Naive thymus-derived CD4-positive, alpha-beta T cell (primary cell): ENCODE measurements around the gene MAGEB17. TPM values are rescaled to one million over a fixed set of nuclear protein-coding genes. Genes with fewer than 3 reads are reported as not detected.

Experiments used
- ATAC-seq: fragments of 150-1000 bp; cut with Tn5 transposase; 2 replicates; pipeline ENCODE4 v1.10.0; 2021; ENCODE audit warnings: mild to moderate bottlenecking, moderate library complexity
- CTCF ChIA-PET: fragments of 350-600 bp; sonication (Branson Sonifier 250); formaldehyde crosslinking; loops from one replicate; lab custom pipeline; 2021; ENCODE audit warnings: antibody characterized with exemption; lab: Charles Lee
- POLR2A ChIA-PET: fragments of 350-600 bp; sonication (Branson Sonifier 250); formaldehyde crosslinking; loops from one replicate; lab custom pipeline; 2021; ENCODE audit warnings: antibody characterized with exemption, inconsistent platforms; lab: Charles Lee
- DNase-seq, 9 donors: peaks; one replicate each; pipeline versions ENCODE4 v3.0.0 to v3.0.0-alpha.2; 2020 to 2022; ENCODE audit warnings: mixed read lengths in 1 of 9
- H3K27ac ChIP-seq: one replicate; pipeline ENCODE4 v1.7.0; 2013; ENCODE audit warnings: mild to moderate bottlenecking, low read depth, low read length, moderate library complexity
- H3K27me3 ChIP-seq, 2 donors: one replicate each; pipeline ENCODE4 v1.7.0; 2013; ENCODE audit warnings: low read length in 2 of 2, mild to moderate bottlenecking in 2 of 2, moderate library complexity in 2 of 2; ENCODE audit not compliant: control insufficient read depth in 2 of 2, insufficient read depth in 2 of 2
- H3K36me3 ChIP-seq, 3 experiments: 1 replicate in 2 of 3; 2 replicates in 1 of 3; pipeline ENCODE4 v1.7.0; 2013; ENCODE audit warnings: low read length in 3 of 3, mild to moderate bottlenecking in 3 of 3, moderate library complexity in 1 of 3; ENCODE audit not compliant: insufficient read depth in 3 of 3, control insufficient read depth in 2 of 3
- H3K4me1 ChIP-seq, 2 donors: one replicate each; pipeline ENCODE4 v1.7.0; 2013; ENCODE audit warnings: low read length in 2 of 2, mild to moderate bottlenecking in 2 of 2, moderate library complexity in 1 of 2; ENCODE audit not compliant: control insufficient read depth in 2 of 2, insufficient read depth in 2 of 2
- H3K4me3 ChIP-seq: 2 replicates; pipeline ENCODE4 v1.7.0; 2013; ENCODE audit warnings: mild to moderate bottlenecking, low read length
- H3K9me3 ChIP-seq, 3 experiments: 1 replicate in 2 of 3; 2 replicates in 1 of 3; pipeline ENCODE4 v1.7.0; 2013; ENCODE audit warnings: low read length in 3 of 3; ENCODE audit not compliant: control insufficient read depth in 2 of 3
- H3K27ac Mint-ChIP-seq, 9 donors: one replicate each; pipeline ENCODE4 v1.8.0; 2020 to 2022; ENCODE audit warnings: mixed read lengths in 9 of 9, mild to moderate bottlenecking in 8 of 9, moderate library complexity in 5 of 9, inconsistent platforms in 2 of 9
- H3K27me3 Mint-ChIP-seq, 5 donors: one replicate each; pipeline ENCODE4 v1.8.0; 2021 to 2022; ENCODE audit warnings: mixed read lengths in 5 of 5, mild to moderate bottlenecking in 1 of 5
- H3K36me3 Mint-ChIP-seq, 5 donors: one replicate each; pipeline ENCODE4 v1.8.0; 2020 to 2022; ENCODE audit warnings: mixed read lengths in 5 of 5, mild to moderate bottlenecking in 3 of 5, inconsistent platforms in 1 of 5
- H3K4me1 Mint-ChIP-seq, 7 donors: one replicate each; pipeline ENCODE4 v1.8.0; 2020 to 2022; ENCODE audit warnings: mixed read lengths in 7 of 7, mild to moderate bottlenecking in 3 of 7, inconsistent platforms in 1 of 7
- H3K4me3 Mint-ChIP-seq, 10 donors: one replicate each; pipeline ENCODE4 v1.8.0; 2020 to 2022; ENCODE audit warnings: mild to moderate bottlenecking in 10 of 10, mixed read lengths in 10 of 10, moderate library complexity in 6 of 10, inconsistent platforms in 2 of 10
- H3K9me3 Mint-ChIP-seq, 11 donors: one replicate each; pipeline ENCODE4 v1.8.0; 2020 to 2022; ENCODE audit warnings: mixed read lengths in 11 of 11, mild to moderate bottlenecking in 4 of 11, inconsistent platforms in 1 of 11, moderate library complexity in 1 of 11
- intact Hi-C, 2 donors: fragments of 100-400 bp; cut with micrococcal nuclease; formaldehyde crosslinking; loops; one replicate each; pipeline ENCODE4 v1.15.1; 2023
- polyA plus RNA-seq, 2 donors: library from polyadenylated mRNA; unstranded; fragments of 300-500 nt; fragmentation: Illumina TruSeq; gene quantifications; one replicate each; pipeline ENCODE4 v1.2.3, GENCODE V29; 2021
- total RNA-seq, 6 experiments: library from RNA in 5 of 6; stranded (reverse) in 5 of 6; gene quantifications; 1 replicate in 5 of 6; 2 replicates in 1 of 6; pipeline ENCODE4 v1.2.3 and lab custom pipeline; 2021 to 2026

The MAGEB17 gene
- total and polyA plus RNA-seq, 7 experiments from 2014 or later: not detected

DNA sequence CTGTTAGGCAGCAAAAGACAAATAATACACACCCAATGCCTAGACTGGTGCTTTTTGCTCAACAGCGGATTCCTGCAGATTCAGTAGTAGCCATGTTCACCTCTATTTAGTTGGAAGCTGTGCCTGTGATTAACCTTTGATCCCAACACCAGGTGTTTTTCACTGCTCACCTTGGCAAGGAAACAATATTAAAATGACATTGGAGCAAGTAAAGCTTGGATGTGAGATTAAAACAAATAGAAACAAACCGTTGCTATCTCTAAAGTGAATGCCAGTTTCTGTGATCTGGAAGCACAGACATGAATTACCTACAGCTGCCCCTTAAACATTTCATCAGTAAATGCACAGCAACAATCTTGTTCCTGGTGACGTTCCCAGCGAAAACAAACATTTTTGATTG, 35.7 kb downstream of the MAGEB17 start:
- Mint-ChIP-seq H3K4me1 (peaks cover 0 to 2% (median 0%) of the 10 kb centered on the region in 7 donors), H3K4me3 (no peak overlapping the region), H3K27me3 (peaks cover 0 to 7% (median 0%) of the 10 kb centered on the region in 5 donors), H3K36me3 (no peaks in the 10 kb centered on the region), H3K27ac (no peak overlapping the region), H3K9me3 (peaks cover 0 to 5% (median 0%) of the 10 kb centered on the region in 11 donors)
- POLR2A ChIA-PET: no interaction called here
- DNase-seq: no peak
- Histone ChIP-seq H3K36me3 (no peaks in the 10 kb centered on the region), H3K27me3 (no peaks in the 10 kb centered on the region), H3K9me3 (no peaks in the 10 kb centered on the region), H3K4me1 (no peaks in the 10 kb centered on the region), H3K4me3 (no peak overlapping the region), H3K27ac (no peak overlapping the region)
- no peak for ATAC-seq
- CTCF ChIA-PET: no interaction called here
- intact Hi-C loops: no loop called here

DNA sequence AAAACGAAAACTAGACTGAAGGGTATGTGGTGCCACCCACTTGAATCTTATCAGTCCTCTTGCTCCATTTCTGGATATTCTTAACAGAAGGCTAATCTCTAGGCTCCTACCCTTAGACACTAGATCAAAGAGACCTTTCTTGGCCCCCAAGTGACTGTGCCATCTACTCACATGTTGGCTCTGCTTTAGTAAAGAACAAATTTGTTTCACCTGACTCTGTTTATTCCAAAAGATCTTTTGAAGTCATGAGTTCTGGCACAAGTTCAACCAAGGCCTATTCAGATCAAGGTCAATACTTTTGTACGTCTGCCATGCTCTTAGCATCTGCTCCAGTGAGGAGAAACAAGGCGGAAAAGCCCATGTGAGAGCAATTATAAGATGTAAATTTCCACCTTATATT, 37.3 kb downstream of the MAGEB17 start:
- DNase-seq (no peak), ATAC-seq (no peak)
- no peaks in the 10 kb centered on the region for H3K4me1 ChIP-seq
- H3K4me3 ChIP-seq: no peak overlapping the region
- no peaks in the 10 kb centered on the region for H3K27me3 ChIP-seq
- POLR2A ChIA-PET: no interaction called here
- peaks cover 0 to 5% (median 0%) of the 10 kb centered on the region in 11 donors for H3K9me3 Mint-ChIP-seq
- CTCF ChIA-PET: no interaction called here
- H3K27ac Mint-ChIP-seq: no peak overlapping the region
- no peak overlapping the region for H3K27ac ChIP-seq
- peaks cover 0 to 7% (median 0%) of the 10 kb centered on the region in 5 donors for H3K27me3 Mint-ChIP-seq
- H3K4me3 Mint-ChIP-seq: no peak overlapping the region
- intact Hi-C loops: no loop called here
- peaks cover 0 to 2% (median 0%) of the 10 kb centered on the region in 7 donors for H3K4me1 Mint-ChIP-seq
- H3K36me3 ChIP-seq: no peaks in the 10 kb centered on the region
- no peaks in the 10 kb centered on the region for H3K9me3 ChIP-seq
- no peaks in the 10 kb centered on the region for H3K36me3 Mint-ChIP-seq

DNA sequence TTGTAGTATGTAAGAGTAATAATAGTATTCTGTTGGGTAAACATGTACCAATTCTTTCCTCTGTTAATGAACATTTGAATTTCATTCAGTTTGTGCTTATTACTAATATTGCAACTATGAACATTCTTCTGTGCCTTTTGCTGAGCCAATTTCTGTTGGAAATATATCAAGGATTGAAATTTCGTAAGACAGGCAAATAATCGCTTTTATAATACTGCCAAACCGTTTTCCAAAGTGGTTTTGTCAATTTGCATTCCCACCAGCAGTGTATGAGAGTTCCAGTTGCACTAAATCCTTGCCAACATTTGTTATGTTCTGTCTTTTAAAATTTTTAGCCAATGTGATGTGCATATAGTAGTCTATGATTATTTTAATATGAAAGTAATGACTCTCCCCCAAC, 38.6 kb downstream of the MAGEB17 start:
- DNase-seq: no peak
- Histone ChIP-seq H3K36me3 (no peaks in the 10 kb centered on the region), H3K27me3 (no peaks in the 10 kb centered on the region), H3K27ac (no peak overlapping the region), H3K9me3 (no peaks in the 10 kb centered on the region), H3K4me3 (no peak overlapping the region), H3K4me1 (no peaks in the 10 kb centered on the region)
- intact Hi-C loops: no loop called here
- POLR2A ChIA-PET: no interaction called here
- H3K4me3 Mint-ChIP-seq: no peak overlapping the region
- ATAC-seq: no peak
- H3K4me1 Mint-ChIP-seq: peaks cover 0 to 2% (median 0%) of the 10 kb centered on the region in 7 donors
- H3K27ac Mint-ChIP-seq: no peak overlapping the region
- peaks cover 0 to 5% (median 0%) of the 10 kb centered on the region in 11 donors for H3K9me3 Mint-ChIP-seq
- H3K36me3 Mint-ChIP-seq: no peaks in the 10 kb centered on the region
- H3K27me3 Mint-ChIP-seq: peaks cover 0 to 7% (median 0%) of the 10 kb centered on the region in 5 donors
- CTCF ChIA-PET: no interaction called here

DNA sequence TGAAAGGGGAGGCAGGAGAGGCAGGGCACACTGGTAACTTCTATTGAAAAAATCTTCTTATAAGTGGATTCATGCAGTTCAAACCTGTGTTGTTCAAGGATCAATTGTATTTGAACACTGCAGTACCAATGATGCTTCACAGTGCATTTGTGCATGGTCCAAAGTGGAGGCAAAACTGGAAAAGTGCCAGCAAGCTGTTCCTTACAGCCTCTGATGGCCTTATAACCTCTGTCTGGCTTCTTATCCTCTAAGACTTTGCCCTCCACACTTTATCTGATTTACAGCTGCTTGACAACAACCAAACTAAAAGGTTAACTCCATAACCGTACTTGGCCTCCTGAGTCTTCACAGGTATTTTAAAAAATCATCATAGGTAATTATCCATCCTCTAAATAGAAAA, 40.4 kb downstream of the MAGEB17 start:
- CTCF ChIA-PET: no interaction called here

DNA sequence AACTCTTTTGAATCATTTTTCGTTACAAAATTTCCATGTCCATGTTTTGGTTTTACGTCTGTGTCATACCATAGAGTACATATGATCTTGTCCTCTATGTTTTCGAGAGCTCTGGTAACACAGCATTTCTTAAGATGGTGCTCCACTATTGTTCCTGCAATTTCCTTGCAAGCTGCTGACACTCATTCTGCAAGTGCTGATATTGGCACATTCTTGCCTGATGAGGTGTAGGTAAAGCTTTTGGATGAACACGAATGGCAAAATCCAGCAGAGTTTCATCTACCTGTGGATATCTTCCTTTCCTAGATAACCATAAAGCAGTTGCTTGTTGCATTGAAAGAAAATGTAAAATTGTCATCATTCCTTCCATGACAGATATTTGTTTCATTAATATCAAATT, 41.3 kb downstream of the MAGEB17 start:
- H3K4me3 ChIP-seq: no peak overlapping the region
- Mint-ChIP-seq H3K9me3 (peaks cover 0 to 5% (median 0%) of the 10 kb centered on the region in 11 donors), H3K27ac (no peak overlapping the region), H3K4me3 (no peak overlapping the region), H3K4me1 (peaks cover 0 to 2% (median 0%) of the 10 kb centered on the region in 7 donors), H3K27me3 (peaks cover 0 to 3% (median 0%) of the 10 kb centered on the region in 5 donors), H3K36me3 (no peaks in the 10 kb centered on the region)
- no peaks in the 10 kb centered on the region for H3K36me3 ChIP-seq
- H3K4me1 ChIP-seq: no peaks in the 10 kb centered on the region
- intact Hi-C loops: no loop called here
- DNase-seq (no peak), ATAC-seq (no peak)
- ChIA-PET POLR2A (no interaction called here), CTCF (interaction anchor here (0.7 kb wide), 1 partner anchor 1692 kb away, joined by 3 read pairs; no protein-coding TSS in a partner anchor)
- H3K9me3 ChIP-seq: no peaks in the 10 kb centered on the region
- H3K27me3 ChIP-seq: no peaks in the 10 kb centered on the region
- H3K27ac ChIP-seq: no peak overlapping the region

More for the DNA sequence above, 40.4 kb downstream of the MAGEB17 start:
- POLR2A ChIA-PET: no interaction called here
- Mint-ChIP-seq H3K4me1 (peaks cover 0 to 2% (median 0%) of the 10 kb centered on the region in 7 donors), H3K4me3 (no peak overlapping the region), H3K36me3 (no peaks in the 10 kb centered on the region), H3K27ac (no peak overlapping the region), H3K9me3 (peaks cover 0 to 5% (median 0%) of the 10 kb centered on the region in 11 donors), H3K27me3 (peaks cover 0 to 3% (median 0%) of the 10 kb centered on the region in 5 donors)
- Histone ChIP-seq H3K36me3 (no peaks in the 10 kb centered on the region), H3K4me1 (no peaks in the 10 kb centered on the region), H3K27me3 (no peaks in the 10 kb centered on the region), H3K9me3 (no peaks in the 10 kb centered on the region), H3K27ac (no peak overlapping the region), H3K4me3 (no peak overlapping the region)
- no peak for ATAC-seq
- no peak for DNase-seq
- intact Hi-C loops: no loop called here

DNA sequence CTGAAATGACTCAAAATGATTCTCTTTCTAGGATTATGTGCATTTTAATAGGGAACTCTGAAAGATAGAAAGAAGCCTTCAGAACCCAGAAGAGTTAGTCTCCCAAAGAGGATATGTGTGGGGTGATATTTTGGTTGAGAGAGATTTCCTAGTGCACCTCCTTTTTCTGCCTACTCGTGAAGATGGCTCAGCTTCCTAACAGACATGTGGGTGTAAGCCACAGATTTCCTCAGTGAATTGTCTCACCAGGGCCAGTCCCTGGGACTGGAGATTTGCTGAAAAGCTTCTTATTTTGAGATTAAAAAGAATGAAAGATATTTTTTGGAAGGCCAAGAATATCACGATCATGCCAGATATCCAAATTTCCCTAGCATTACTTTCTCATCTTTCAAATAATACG, 42.8 kb downstream of the MAGEB17 start:
- CTCF ChIA-PET: no interaction called here

DNA sequence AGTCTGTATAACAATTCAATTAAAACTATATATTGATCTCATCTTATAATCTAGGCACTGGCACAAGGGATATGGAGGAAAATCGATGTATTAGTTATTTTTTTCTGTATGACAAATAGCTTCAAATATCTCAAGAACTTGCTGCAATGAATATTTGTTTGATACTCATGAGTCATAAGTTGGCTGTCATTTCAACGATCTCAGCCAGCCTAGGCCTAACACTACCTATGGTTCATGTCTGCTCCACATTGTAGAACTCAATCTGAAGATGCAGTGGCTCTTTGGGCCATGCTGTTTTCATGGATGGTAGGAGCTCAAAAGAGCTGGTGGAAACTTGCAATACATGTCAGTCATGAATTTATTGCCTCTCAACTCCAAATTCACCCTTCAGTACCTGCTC, 44.7 kb downstream of the MAGEB17 start:
- DNase-seq: no peak
- intact Hi-C loops: loop anchor here in 1 of 2 donors (2.0 kb wide), 1 partner anchor 451 kb away; no protein-coding TSS in a partner anchor
- no peak overlapping the region for H3K27ac Mint-ChIP-seq
- peaks cover 0 to 3% (median 0%) of the 10 kb centered on the region in 5 donors for H3K27me3 Mint-ChIP-seq
- no peak overlapping the region for H3K4me3 Mint-ChIP-seq
- H3K27me3 ChIP-seq: no peaks in the 10 kb centered on the region
- H3K9me3 Mint-ChIP-seq: peaks cover 0 to 2% (median 0%) of the 10 kb centered on the region in 11 donors
- ChIA-PET CTCF (no interaction called here), POLR2A (no interaction called here)
- H3K4me1 Mint-ChIP-seq: peaks cover 0 to 2% (median 0%) of the 10 kb centered on the region in 7 donors
- no peak for ATAC-seq
- no peaks in the 10 kb centered on the region for H3K4me1 ChIP-seq
- no peaks in the 10 kb centered on the region for H3K36me3 Mint-ChIP-seq
- H3K4me3 ChIP-seq: no peak overlapping the region
- H3K27ac ChIP-seq: no peak overlapping the region
- H3K9me3 ChIP-seq: no peaks in the 10 kb centered on the region
- no peaks in the 10 kb centered on the region for H3K36me3 ChIP-seq

More for the DNA sequence above, 42.8 kb downstream of the MAGEB17 start:
- POLR2A ChIA-PET: no interaction called here
- no peak overlapping the region for H3K27ac ChIP-seq
- intact Hi-C loops: no loop called here
- no peak overlapping the region for H3K4me3 ChIP-seq
- Mint-ChIP-seq H3K4me1 (peaks cover 0 to 2% (median 0%) of the 10 kb centered on the region in 7 donors), H3K4me3 (no peak overlapping the region), H3K36me3 (no peaks in the 10 kb centered on the region), H3K27me3 (peaks cover 0 to 3% (median 0%) of the 10 kb centered on the region in 5 donors), H3K9me3 (peaks cover 0 to 2% (median 0%) of the 10 kb centered on the region in 11 donors), H3K27ac (no peak overlapping the region)
- no peaks in the 10 kb centered on the region for H3K4me1 ChIP-seq
- H3K36me3 ChIP-seq: no peaks in the 10 kb centered on the region
- H3K27me3 ChIP-seq: no peaks in the 10 kb centered on the region
- ATAC-seq (no peak), DNase-seq (no peak)
- no peaks in the 10 kb centered on the region for H3K9me3 ChIP-seq
